NCI-H510A (cell line): ENCODE measurements around the gene NEURL1.
A peak's percentile ranks its signal among the peaks of the same experiment; 100 is the strongest.
"Not testable (repeated sequence)": the region's sequence is repeated elsewhere in the genome, so short reads cannot be mapped to it uniquely, and the experiment has no call there.

Experiments used
- DNase-seq: peaks from one replicate; lab custom pipeline; 2025; lab: John Stamatoyannopoulos, UW

The NEURL1 gene

GRCh38 chr10:103514244-103514643 is 20.7 kb downstream of the NEURL1 start:
- no peak for DNase-seq

DNA sequence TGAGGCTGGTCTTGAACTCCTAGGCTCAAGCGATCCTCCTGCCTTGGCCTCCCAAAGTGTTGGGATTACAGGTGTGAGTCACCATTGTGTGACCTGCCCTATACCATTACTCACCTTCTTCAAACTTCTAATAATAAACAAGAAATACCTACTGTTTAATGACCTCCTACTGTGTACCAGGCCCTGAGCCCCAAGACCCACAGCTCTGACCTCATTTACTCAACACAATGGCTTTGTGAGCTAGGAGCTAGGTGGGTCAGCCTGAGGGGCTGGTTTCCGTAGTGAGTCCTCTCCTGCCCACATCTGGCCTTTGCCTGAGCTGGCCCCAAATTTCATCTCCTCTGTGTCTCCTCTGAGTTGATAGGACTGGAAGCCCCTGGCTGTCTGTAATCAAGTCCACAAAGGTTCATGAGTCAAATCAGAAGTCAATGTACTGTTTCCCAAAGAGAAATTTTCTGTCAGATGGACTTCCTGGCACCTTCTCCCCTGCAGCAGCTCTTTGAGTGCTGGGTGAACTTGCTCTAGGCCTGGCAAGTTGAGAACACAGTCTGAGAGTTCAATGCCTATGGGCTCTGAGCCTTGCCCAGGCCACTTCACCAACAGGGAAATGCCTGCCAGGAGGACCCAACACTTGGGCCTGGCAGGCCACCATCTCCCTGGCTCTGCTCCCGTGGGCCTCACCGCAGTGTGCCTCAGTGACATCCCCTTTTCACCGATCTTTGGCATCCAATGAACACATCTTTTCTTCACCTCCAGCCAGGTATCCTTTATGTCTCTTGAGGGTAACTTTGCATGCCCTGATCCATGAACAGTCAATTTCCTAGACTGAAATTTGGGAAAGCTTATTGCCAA is 24.0 kb downstream of the NEURL1 start:
- no peak for DNase-seq

GRCh38 chr10:103519798-103520197 is 26.3 kb downstream of the NEURL1 start:
- no peak for DNase-seq

DNA sequence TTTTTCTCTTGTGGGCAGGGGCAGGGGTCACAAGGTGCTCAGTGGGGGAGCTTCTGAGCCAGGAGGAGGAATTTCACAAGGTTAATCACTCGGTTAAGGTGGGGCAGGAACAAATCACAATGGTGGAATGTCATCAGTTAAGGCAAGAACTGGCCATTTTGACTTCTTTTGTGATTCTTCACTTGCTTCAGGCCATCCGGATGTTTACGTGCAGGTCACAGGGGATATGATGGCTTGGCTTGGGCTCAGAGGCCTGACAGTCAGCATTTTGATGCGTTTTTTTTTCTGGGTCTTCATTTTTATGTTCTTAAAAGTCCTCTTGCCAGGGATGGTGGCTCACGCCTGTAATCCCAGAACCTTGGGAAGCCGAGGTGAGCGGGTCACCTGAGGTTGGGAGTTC is 28.5 kb downstream of the NEURL1 start:
- not testable (repeated sequence) for DNase-seq

GRCh38 chr10:103523683-103524082 is 30.2 kb downstream of the NEURL1 start:
- no peak for DNase-seq

DNA sequence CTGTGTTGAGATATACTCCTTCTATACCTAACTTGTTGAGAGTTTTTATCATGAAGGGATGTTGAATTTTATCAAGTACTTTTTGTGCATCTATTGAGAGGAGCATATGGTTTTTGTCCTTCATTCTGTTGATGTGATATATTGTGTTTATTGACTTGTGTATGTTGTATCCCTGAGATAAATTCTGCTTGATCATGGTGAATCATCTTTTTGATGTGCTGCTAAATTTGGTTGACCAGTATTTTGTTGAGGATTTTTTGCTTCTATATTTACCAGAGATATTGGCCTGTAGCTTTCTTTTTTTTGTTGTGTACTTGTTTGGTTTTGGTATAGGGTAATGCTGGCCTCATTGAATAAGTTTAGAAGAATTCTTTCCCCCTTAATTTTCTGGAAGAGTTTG is 32.4 kb downstream of the NEURL1 start:
- no peak for DNase-seq

DNA sequence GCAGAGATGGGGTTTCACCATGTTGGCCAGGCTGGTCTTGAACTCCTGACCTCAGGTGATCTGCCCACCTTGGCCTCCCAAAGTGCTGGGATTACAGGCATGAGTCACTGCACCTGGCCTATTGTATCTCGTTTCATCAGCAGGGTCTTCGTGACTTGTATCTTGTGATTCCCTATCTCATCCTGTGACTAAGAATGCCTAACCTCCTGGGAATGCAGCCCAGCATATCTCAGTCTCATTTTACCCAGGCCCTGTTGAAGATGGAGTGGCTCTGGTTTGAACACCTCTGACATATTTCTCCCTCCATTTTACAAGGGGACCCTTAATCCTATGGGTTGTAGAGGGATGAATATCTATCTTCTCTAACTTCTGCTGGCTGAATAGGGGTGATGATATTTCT is 34.0 kb downstream of the NEURL1 start:
- not testable (repeated sequence) for DNase-seq

DNA sequence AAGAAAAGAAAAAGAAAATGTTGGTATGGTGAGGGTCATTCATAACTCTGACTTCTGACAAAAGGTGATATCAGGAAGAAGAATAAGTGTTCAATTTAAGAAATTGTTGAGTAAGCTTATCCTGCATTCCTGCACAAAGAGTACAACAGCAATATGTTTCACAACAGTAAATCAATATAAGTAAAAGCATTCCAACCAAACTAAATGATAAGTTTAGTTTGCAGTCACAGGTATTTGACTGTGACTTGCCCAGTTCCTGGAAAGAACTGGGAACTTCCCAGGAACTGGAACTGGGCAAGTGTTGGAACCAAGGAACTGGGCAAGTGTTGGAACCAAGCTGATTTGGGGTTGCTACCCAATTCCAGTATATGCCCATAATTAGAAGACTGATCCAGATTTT is 35.0 kb downstream of the NEURL1 start:
- DNase-seq, result no peak

GRCh38 chr10:103529539-103529938 is 36.0 kb downstream of the NEURL1 start:
- DNase-seq, result no peak

GRCh38 chr10:103533827-103534226 is 40.3 kb downstream of the NEURL1 start:
- DNase-seq, result no peak

GRCh38 chr10:103534621-103535498 is 41.4 kb downstream of the NEURL1 start:
- no peak for DNase-seq

DNA sequence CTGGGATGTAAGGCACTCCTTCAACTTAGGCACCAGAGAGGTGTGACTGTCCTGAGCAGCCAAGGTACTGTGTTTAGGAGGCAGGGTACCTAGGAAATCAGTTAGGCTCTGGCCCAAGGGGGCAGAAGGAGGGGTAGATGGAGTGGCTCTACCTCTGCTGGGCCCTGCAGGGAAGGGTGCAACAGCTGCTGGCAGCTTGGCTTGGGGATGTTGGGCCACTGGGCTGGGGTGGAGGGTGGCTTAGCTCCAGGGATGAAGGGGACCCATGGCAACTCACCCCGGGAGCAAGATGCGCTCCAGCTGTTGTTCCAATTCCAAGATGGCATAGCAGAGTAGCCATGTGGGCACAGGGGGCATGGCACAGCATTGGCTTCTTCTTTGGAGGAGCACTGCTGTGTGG is 42.1 kb downstream of the NEURL1 start:
- no peak for DNase-seq

GRCh38 chr10:103539751-103540150 is 46.2 kb downstream of the NEURL1 start:
- DNase-seq, result no peak

DNA sequence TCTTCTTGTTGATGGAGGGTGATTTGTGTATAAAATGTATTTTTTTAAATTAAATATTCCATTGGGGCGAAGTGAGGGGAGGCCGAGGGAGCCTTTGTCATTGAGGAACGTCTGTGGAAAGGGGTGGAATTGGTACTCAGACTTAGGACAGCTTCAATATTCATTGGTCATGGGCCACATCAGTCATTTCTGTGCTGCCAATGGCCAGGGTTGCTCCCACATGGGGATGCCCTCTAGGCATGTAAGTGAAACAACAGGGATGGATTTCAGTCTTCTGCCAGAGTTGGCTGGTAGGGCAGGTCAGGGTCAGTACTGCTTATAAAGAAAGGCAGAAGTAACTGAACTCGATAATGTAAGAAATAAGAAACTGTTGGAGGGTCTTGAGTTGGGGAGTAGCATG is 47.2 kb downstream of the NEURL1 start:
- no peak for DNase-seq

GRCh38 chr10:103541616-103542015 is 48.1 kb downstream of the NEURL1 start:
- no peak for DNase-seq

GRCh38 chr10:103542764-103543616 is 49.5 kb downstream of the NEURL1 start:
- DNase-seq, result peak; percentile 87

DNA sequence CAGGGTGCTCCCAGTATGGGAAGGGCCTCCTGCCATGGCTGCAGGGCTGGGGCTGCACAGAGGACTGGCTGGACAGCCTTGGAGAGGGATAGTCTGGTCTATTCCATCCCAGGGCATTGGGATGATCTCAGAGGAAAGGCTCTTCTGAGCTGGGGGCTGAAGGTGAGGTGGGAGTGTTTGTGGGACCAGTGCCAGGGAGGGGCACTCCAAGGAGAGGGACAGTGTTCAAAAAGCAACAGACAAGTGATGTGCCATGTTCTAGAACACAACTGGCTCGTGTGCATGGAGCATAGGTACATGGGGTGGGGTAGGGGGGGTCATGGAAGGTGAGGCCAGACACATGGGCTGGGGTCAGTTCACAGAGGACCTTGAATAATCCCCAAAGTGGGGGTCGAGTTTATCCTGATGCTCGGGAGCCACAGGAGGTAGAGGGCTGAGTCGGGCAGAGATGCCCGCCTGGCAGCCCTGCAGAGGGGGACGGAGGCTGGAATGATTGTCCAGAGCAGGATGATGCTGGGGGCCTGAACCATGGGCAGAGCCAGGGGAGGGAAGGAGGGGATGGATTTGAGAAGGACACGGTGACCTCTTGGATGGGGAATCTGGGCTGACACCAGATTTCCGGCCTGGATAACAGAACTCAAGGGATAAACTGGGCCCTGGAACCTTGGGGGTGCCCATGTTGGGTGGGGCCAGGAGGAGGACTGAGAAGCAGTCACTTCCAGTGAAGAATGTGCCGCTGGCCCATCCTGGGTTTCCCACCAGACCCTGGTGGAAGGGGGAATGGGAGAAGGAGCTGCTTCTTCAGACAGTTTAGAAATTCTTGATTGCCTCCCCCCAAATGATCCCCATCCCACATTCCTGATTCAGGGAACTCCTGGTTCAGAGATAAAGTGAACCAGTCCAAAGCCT is 50.4 kb downstream of the NEURL1 start:
- DNase-seq, result no peak

DNA sequence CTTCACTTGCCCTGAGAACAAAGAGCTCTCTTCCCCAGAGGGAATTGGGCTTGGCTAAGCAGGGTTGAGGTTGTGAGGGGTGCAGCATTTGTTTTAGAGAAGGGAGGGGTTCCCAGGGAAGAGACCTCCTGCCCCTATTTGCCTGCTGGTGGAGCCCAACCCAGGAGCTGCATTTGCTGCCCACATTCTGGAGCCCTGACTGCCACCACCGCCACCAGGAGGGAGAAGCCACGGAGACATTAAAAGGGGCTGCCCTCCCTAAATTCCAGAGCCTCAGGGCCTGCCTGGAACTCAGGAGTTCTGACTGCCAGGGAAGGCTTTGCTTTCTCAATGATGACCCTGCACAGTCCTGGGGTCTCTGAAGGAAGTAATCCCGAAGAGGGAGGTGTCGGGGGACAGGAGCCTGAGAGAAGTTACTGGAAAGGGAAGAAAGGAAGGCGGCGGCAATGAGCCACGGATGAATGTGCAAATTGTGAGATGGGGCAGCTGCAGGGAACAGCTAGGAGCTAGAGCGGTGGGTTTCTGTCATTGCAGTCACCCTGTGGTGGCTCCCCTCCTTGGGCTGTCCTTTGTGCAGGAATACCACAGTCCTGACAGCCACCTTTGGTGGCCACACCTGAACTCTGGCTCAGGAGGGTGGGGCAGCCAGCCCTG is 51.3 kb downstream of the NEURL1 start:
- no peak for DNase-seq

DNA sequence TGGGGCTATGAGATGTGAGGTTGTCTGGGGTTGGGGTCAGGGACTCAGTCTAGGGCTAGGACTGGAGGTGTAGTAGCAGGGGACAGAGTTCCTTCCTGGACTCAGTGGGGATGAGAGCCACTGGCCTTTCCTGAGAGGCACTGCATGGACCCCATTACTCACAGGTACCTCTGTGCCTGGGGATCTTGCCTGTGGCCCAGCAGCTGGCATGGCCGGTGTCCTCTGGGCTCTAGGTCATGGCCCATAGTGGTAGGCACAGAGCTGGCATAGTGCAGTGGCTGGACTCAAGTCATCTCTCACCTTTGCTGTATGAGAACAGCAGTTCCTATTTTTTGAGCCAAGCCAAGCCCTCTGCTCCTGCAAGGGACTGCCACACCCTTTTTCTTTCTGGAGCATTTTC is 51.9 kb downstream of the NEURL1 start:
- DNase-seq, result no peak

DNA sequence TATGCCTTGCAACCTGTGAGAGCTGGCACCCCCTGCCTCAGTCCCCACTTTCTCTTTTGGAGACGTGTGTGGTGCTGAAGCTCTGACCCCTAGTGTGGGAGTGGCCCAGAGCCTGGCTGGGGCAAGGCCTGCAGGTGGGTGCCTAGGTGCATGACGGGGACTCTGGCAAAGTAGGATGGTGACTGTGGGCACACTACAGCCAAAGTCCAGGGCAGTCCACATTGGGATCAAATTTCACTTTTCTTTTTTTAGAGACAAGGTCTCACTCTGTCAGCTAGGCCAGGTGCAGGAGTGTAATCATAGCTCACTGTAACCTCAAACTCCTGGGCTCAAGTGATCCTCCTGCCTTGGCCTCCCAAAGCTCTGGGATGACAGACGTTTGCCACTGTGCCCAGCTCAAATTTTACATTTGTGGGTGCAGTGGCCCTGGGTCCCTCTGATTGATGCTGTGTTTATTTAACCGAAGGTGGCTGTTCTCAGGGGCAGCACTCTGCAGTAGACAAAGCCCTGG is 52.3 kb downstream of the NEURL1 start:
- DNase-seq, result peak; percentile 73
